ENCODE measurements around the gene LRPPRC.

Gene LRPPRC

GRCh38 chr2:43839776-43840564, 155.8 kb downstream of the LRPPRC start:
- no peak for TF ChIP-seq CTCF (IDR thresholded peaks at IDR 0.05; ENCODE audit: control insufficient read depth, insufficient read depth, low read depth, low read length, missing control alignments)
- no peak overlapping the region for H3K4me3 ChIP-seq (ENCODE audit: control insufficient read depth, low read depth, low read length)
- no peak for DNase-seq (ENCODE audit: low read depth)

GRCh38 chr2:43838560-43839267, 157.1 kb downstream of the LRPPRC start, which contains the start of the genes ABCG5 and ABCG8:
TSS of gene ABCG5 (minus strand) at chr2:43838839. CDS start at chr2:43838679, 160 bp downstream.
TSS of gene ABCG8 (plus strand) at chr2:43838971. CDS start at chr2:43839054, 83 bp downstream.
- TF ChIP-seq CTCF (IDR thresholded peaks at IDR 0.05; ENCODE audit: control insufficient read depth, insufficient read depth, low read depth, low read length, missing control alignments): no peak
- no peak within 1 kb of the TSS for H3K4me3 ChIP-seq (ENCODE audit: control insufficient read depth, low read depth, low read length)
- no peak for DNase-seq (ENCODE audit: low read depth)

GRCh38 chr2:43837831-43838559, 157.8 kb downstream of the LRPPRC start:
- H3K4me3 ChIP-seq (ENCODE audit: control insufficient read depth, low read depth, low read length): no peak overlapping the region
- no peak for TF ChIP-seq CTCF (IDR thresholded peaks at IDR 0.05; ENCODE audit: control insufficient read depth, insufficient read depth, low read depth, low read length, missing control alignments)
- DNase-seq (ENCODE audit: low read depth): no peak

GRCh38 chr2:43837033-43837432, 158.8 kb downstream of the LRPPRC start:
- H3K4me3 ChIP-seq (ENCODE audit: control insufficient read depth, low read depth, low read length): no peak overlapping the region
- no peak for DNase-seq (ENCODE audit: low read depth)
- TF ChIP-seq CTCF (IDR thresholded peaks at IDR 0.05; ENCODE audit: control insufficient read depth, insufficient read depth, low read depth, low read length, missing control alignments): no peak

All from AG09309 (cell line).